H1 (cell line): Measurements from ENCODE around the gene PAQR4. TPM values are rescaled to one million over a fixed set of nuclear protein-coding genes. Genes with fewer than 3 reads are reported as not detected.

ENCODE experiments used
- CTCF ChIA-PET: fragments of 300-600 bp; sonication (Branson Sonifier 250); formaldehyde crosslinking; loops from one replicate; lab custom pipeline; 2021; ENCODE audit not compliant: partially characterized antibody; lab: Charles Lee
- POLR2A ChIA-PET: fragments of 300-600 bp; sonication (Branson Sonifier 250); formaldehyde crosslinking; loops from one replicate; lab custom pipeline; 2021; ENCODE audit warnings: inconsistent platforms; ENCODE audit not compliant: partially characterized antibody; lab: Charles Lee
- DNase-seq, 2 experiments: peaks; one replicate each; pipeline versions ENCODE4 v3.0.0 to v3.0.0-alpha.2; 2010 to 2022; ENCODE audit warnings: low spot score in 2 of 2, low read depth in 1 of 2, mixed read lengths in 1 of 2
- FAIRE-seq: peaks from 2 replicates; lab custom pipeline; 2011; peaks lifted over from hg19 to GRCh38; lab: Jason Lieb, UNC
- H2AFZ ChIP-seq: 2 replicates; pipeline ENCODE4 v1.8.1; 2012; ENCODE audit warnings: low read length, inconsistent platforms
- H2AK5ac ChIP-seq: 2 replicates; pipeline ENCODE4 v1.6.1; 2013; ENCODE audit warnings: low read depth, low read length
- H2BK120ac ChIP-seq: replicated peaks from 2 replicates; pipeline ENCODE3; 2013; ENCODE audit warnings: low read depth, low read length, inconsistent platforms
- H2BK12ac ChIP-seq: 2 replicates; pipeline ENCODE4 v1.6.1; 2013; ENCODE audit warnings: low read depth, low read length
- H2BK15ac ChIP-seq: 2 replicates; pipeline ENCODE4 v1.6.1; 2013; ENCODE audit warnings: low read length
- H2BK20ac ChIP-seq: 2 replicates; pipeline ENCODE4 v1.6.1; 2013; ENCODE audit warnings: low read length
- H2BK5ac ChIP-seq: 2 replicates; pipeline ENCODE4 v1.6.1; 2013; ENCODE audit warnings: low read depth, low read length
- H3K14ac ChIP-seq: 2 replicates; pipeline ENCODE4 v1.6.1; 2013; ENCODE audit warnings: inconsistent platforms; ENCODE audit not compliant: insufficient read length
- H3K18ac ChIP-seq: 2 replicates; pipeline ENCODE4 v1.6.1; 2013; ENCODE audit warnings: low read length; ENCODE audit errors: extremely low read depth
- H3K23ac ChIP-seq: 2 replicates; pipeline ENCODE4 v1.6.1; 2013; ENCODE audit warnings: inconsistent platforms; ENCODE audit not compliant: insufficient read length
- H3K23me2 ChIP-seq: 2 replicates; pipeline ENCODE4 v1.6.1; 2013; ENCODE audit warnings: low read depth, low read length
- H3K27ac ChIP-seq: 2 replicates; pipeline ENCODE4 v1.6.1; 2011; ENCODE audit warnings: low read depth, low read length, inconsistent platforms
- H3K27me3 ChIP-seq, 4 experiments: replicated peaks in 1 of 4; 1 replicate in 1 of 4; 2 replicates in 3 of 4; pipeline versions ENCODE4 v1.6.1 to v1.8.1; 2011 to 2013; ENCODE audit warnings: low read length in 3 of 4, mild to moderate bottlenecking in 3 of 4, inconsistent platforms in 2 of 4, mixed read lengths in 2 of 4, moderate library complexity in 1 of 4; ENCODE audit not compliant: control insufficient read depth in 3 of 4, insufficient read depth in 3 of 4; ENCODE audit errors: extremely low read depth in 1 of 4
- H3K36me3 ChIP-seq, 4 experiments: 2 replicates each; pipeline versions ENCODE4 v1.6.1 to v1.8.1; 2011 to 2013; ENCODE audit warnings: mild to moderate bottlenecking in 4 of 4, low read length in 3 of 4, moderate library complexity in 2 of 4, control low read depth in 1 of 4, inconsistent platforms in 1 of 4; ENCODE audit not compliant: insufficient read depth in 4 of 4, control insufficient read depth in 2 of 4
- H3K4ac ChIP-seq: replicated peaks from 2 replicates; pipeline ENCODE3; 2013; ENCODE audit warnings: low read length, low read depth, mixed read lengths, inconsistent platforms; ENCODE audit not compliant: insufficient read length
- H3K4me1 ChIP-seq, 4 experiments: replicated peaks in 1 of 4; 1 replicate in 1 of 4; 2 replicates in 3 of 4; pipeline versions ENCODE4 v1.6.1 to v1.8.1; 2011 to 2013; ENCODE audit warnings: low read length in 3 of 4, inconsistent platforms in 2 of 4, mixed read lengths in 1 of 4; ENCODE audit not compliant: insufficient read depth in 4 of 4, control insufficient read depth in 3 of 4
- H3K4me2 ChIP-seq, 2 experiments: 2 replicates each; pipeline versions ENCODE4 v1.6.1 to v1.8.1; 2011 to 2013; ENCODE audit warnings: low read depth in 2 of 2, low read length in 2 of 2, control low read depth in 1 of 2, inconsistent platforms in 1 of 2, mild to moderate bottlenecking in 1 of 2; ENCODE audit not compliant: insufficient read depth in 1 of 2
- H3K4me3 ChIP-seq, 4 experiments: fragments of 200-600, 300-600 bp in 1 of 4; sonication (generic), shearing (Covaris generic), sonication (Bioruptor Twin) in 1 of 4; 2 replicates each; pipeline versions ENCODE4 v1.5.1 to v1.8.1; 2011 to 2016; ENCODE audit warnings: low read length in 4 of 4, low read depth in 3 of 4, control low read depth in 2 of 4, inconsistent platforms in 2 of 4, mild to moderate bottlenecking in 2 of 4, mixed read lengths in 1 of 4, moderate library complexity in 1 of 4; ENCODE audit not compliant: insufficient read depth in 2 of 4; ENCODE audit errors: extremely low read depth in 1 of 4
- H3K56ac ChIP-seq: replicated peaks from 2 replicates; pipeline ENCODE3; 2013; ENCODE audit warnings: low read depth, mild to moderate bottlenecking, mixed read lengths, low read length, inconsistent platforms; ENCODE audit not compliant: insufficient read length
- H3K79me1 ChIP-seq: 2 replicates; pipeline ENCODE4 v1.6.1; 2013; ENCODE audit warnings: low read depth, low read length, control low read depth
- H3K79me2 ChIP-seq, 2 experiments: 2 replicates each; pipeline versions ENCODE4 v1.6.1 to v1.8.1; 2012 to 2013; ENCODE audit warnings: low read length in 2 of 2, mild to moderate bottlenecking in 2 of 2, inconsistent platforms in 1 of 2; ENCODE audit not compliant: insufficient read depth in 2 of 2, control insufficient read depth in 1 of 2
- H3K9ac ChIP-seq, 4 experiments: replicated peaks in 1 of 4; 1 replicate in 1 of 4; 2 replicates in 3 of 4; pipeline versions ENCODE4 v1.6.1 to v1.8.1; 2011 to 2013; ENCODE audit warnings: low read depth in 3 of 4, low read length in 3 of 4, control low read depth in 2 of 4, mild to moderate bottlenecking in 2 of 4, moderate library complexity in 2 of 4, inconsistent platforms in 1 of 4; ENCODE audit errors: extremely low read depth in 1 of 4
- H3K9me3 ChIP-seq, 2 experiments: 2 replicates each; pipeline versions ENCODE4 v1.6.1 to v1.8.1; 2012 to 2013; ENCODE audit warnings: mild to moderate bottlenecking in 2 of 2, moderate library complexity in 2 of 2, control low read depth in 1 of 2, inconsistent platforms in 1 of 2, low read depth in 1 of 2, low read length in 1 of 2, mixed read lengths in 1 of 2; ENCODE audit not compliant: insufficient read depth in 2 of 2
- H4K20me1 ChIP-seq, 2 experiments: replicated peaks in 1 of 2; 2 replicates each; pipeline versions ENCODE3 to v1.8.1; 2011 to 2013; ENCODE audit warnings: inconsistent platforms in 2 of 2, low read length in 2 of 2, mild to moderate bottlenecking in 1 of 2; ENCODE audit not compliant: insufficient read depth in 2 of 2, control insufficient read depth in 1 of 2
- H4K5ac ChIP-seq: 2 replicates; pipeline ENCODE4 v1.6.1; 2013; ENCODE audit warnings: low read length, low read depth, mixed read lengths, inconsistent platforms; ENCODE audit not compliant: insufficient read length
- H4K8ac ChIP-seq: 2 replicates; pipeline ENCODE4 v1.8.0; 2013; ENCODE audit warnings: mild to moderate bottlenecking, moderate library complexity, low read length, inconsistent platforms; ENCODE audit not compliant: insufficient read depth; ENCODE audit errors: extremely low read depth
- H4K91ac ChIP-seq: replicated peaks from 2 replicates; pipeline ENCODE3; 2013; ENCODE audit warnings: low read length, mixed read lengths, inconsistent platforms; ENCODE audit not compliant: insufficient read length
- BACH1 ChIP-seq: IDR thresholded peaks from 2 replicates; pipeline ENCODE4 v1.6.1; 2012; ENCODE audit warnings: low read length, improper control_type of control experiment
- EP300 ChIP-seq, 2 experiments: IDR thresholded peaks; 1 replicate in 1 of 2; 2 replicates in 1 of 2; pipeline ENCODE4 v1.6.1; 2011 to 2012; ENCODE audit warnings: low read depth in 2 of 2, low read length in 2 of 2, mild to moderate bottlenecking in 2 of 2, borderline replicate concordance in 1 of 2, inconsistent platforms in 1 of 2, moderate library complexity in 1 of 2
- KDM1A ChIP-seq: fragments of 200-600, 300-600 bp; sonication (generic); IDR thresholded peaks from 2 replicates; pipeline ENCODE4 v1.7.1; 2016; ENCODE audit warnings: mild to moderate bottlenecking, low read length, borderline replicate concordance
- KDM5A ChIP-seq: fragments of 200-600 bp; IDR thresholded peaks from 2 replicates; pipeline ENCODE4 v1.7.1; 2012; ENCODE audit warnings: mild to moderate bottlenecking, low read length, inconsistent platforms, mixed read lengths
- MAFK ChIP-seq: IDR thresholded peaks from 2 replicates; pipeline ENCODE4 v1.6.1; 2012; ENCODE audit warnings: low read depth, mild to moderate bottlenecking, improper control_type of control experiment, low read length
- RBBP5 ChIP-seq: IDR thresholded peaks from 2 replicates; pipeline ENCODE4 v1.7.1; 2012; ENCODE audit warnings: low read depth, mild to moderate bottlenecking, inconsistent platforms, low read length, moderate library complexity, borderline replicate concordance
- RNF2 ChIP-seq: fragments of 200-900, 300-1000 bp; sonication (generic); IDR thresholded peaks from 2 replicates; pipeline ENCODE4 v1.7.1; 2016; ENCODE audit warnings: borderline replicate concordance, low read depth, mild to moderate bottlenecking, antibody characterized with exemption, low read length; ENCODE audit not compliant: poor library complexity, severe bottlenecking; ENCODE audit errors: missing control alignments
- RXRA ChIP-seq: IDR thresholded peaks from 2 replicates; pipeline ENCODE4 v1.6.1; 2011; ENCODE audit warnings: low read depth, mild to moderate bottlenecking, low read length, moderate library complexity; ENCODE audit not compliant: insufficient read depth
- SIX5 ChIP-seq: IDR thresholded peaks from 2 replicates; pipeline ENCODE4 v1.6.1; 2011; ENCODE audit warnings: mild to moderate bottlenecking, low read depth, low read length
- TAF1 ChIP-seq: IDR thresholded peaks from 2 replicates; pipeline ENCODE4 v1.6.1; 2011; ENCODE audit warnings: mild to moderate bottlenecking, low read depth, low read length
- WGBS, 2 experiments: shearing (Covaris generic) in 1 of 2; methylation state at CpG; one replicate each; pipeline versions ENCODE4 v1.1.6 to v1.1.7; 2013 to 2015; ENCODE audit warnings: low lambda C conversion rate in 2 of 2, mixed read lengths in 2 of 2, inconsistent platforms in 1 of 2, low coverage in 1 of 2, missing lambda C conversion rate in 1 of 2; ENCODE audit not compliant: insufficient replicate concordance in 2 of 2, insufficient coverage in 1 of 2, insufficient read length in 1 of 2; ENCODE audit errors: extremely low coverage in 1 of 2, missing lambda C conversion rate in 1 of 2; 5-methylcytosine and 5-hydroxymethylcytosine counted together
- polyA plus RNA-seq, 7 experiments: library from polyadenylated mRNA; depleted of rRNA in 3 of 7; stranded (reverse) in 5 of 7; unstranded in 2 of 7; fragments of >200 nt in 5 of 7; fragments of 200-250 nt in 2 of 7; gene quantifications; 1 replicate in 5 of 7; 2 replicates in 1 of 7; 4 replicates in 1 of 7; pipeline versions ENCODE4 v1.2.1 to v1.2.3, GENCODE V29; 2011 to 2013; ENCODE audit warnings: missing spikeins in 2 of 7, mixed read lengths in 2 of 7
- total RNA-seq: library from RNA; stranded (reverse); fragmentation: NEBNext Ultra II Directional; extraction: Animal tissue kit (Norgen Biotek cat#: 25700); gene quantifications from 2 replicates; pipeline ENCODE4 v1.2.1, GENCODE V29; 2021
- TF ChIP-seq, protein P1 (sequence below): IDR thresholded peaks from 2 replicates; pipeline ENCODE4 v1.6.1; 2011; ENCODE audit warnings: low read length, improper control_type of control experiment
- TF ChIP-seq, protein P2 (sequence below): IDR thresholded peaks from 2 replicates; pipeline ENCODE4 v1.6.1; 2012; ENCODE audit warnings: inconsistent platforms

PAQR4 gene
- total and polyA plus RNA-seq, 2 of the 8 experiments (the other 6 are each of a cell fraction or from before 2014, with no cell fraction given) = 28.2 to 34.6 TPM

DNA sequence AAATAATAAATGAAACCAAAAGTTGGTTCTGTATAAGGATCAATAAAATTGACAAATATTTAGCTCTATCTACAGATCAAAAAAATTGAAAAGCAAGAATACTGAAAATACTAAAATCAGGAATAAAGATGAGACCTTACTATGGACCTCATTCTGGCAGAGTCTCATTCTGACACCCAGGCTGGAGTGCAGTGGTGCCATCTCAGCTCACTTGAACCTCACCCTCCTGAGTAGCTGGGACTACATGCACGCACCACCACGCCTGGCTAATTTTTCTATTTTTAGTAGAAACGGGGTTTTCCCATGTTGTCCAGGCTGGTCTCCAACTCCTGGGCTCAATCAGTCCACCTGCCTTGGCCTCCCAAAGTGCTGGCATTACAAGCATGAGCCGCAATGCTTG is 27.1 kb upstream of the PAQR4 start:
- no peak overlapping the region for H2BK15ac ChIP-seq
- H2BK120ac ChIP-seq = no peak overlapping the region
- no peaks in the 10 kb centered on the region for H3K79me2 ChIP-seq
- H2BK5ac ChIP-seq = no peak overlapping the region
- no peak overlapping the region for H3K14ac ChIP-seq
- 88% methylated on average over 4 of the region's 4 CpGs; no CpG with 5 or more reads in 1 of the 2 experiments for WGBS, 2 experiments
- H4K20me1 ChIP-seq = no peaks in the 10 kb centered on the region
- no peak overlapping the region for H3K9ac ChIP-seq
- H3K4ac ChIP-seq = no peak overlapping the region
- no peaks in the 10 kb centered on the region; a peak in 1 of 7 replicates for H3K4me1 ChIP-seq
- H3K79me1 ChIP-seq = no peaks in the 10 kb centered on the region
- H3K9me3 ChIP-seq = no peaks in the 10 kb centered on the region
- no peak overlapping the region for H2AK5ac ChIP-seq
- no peak overlapping the region for H3K4me2 ChIP-seq
- ChIA-PET CTCF (interaction anchor here (0.8 to 6.0 kb wide), 5 partner anchors 14 to 88 kb away, joined by 3 to 28 read pairs (median 4); no protein-coding TSS in a partner anchor), POLR2A (no interaction called here)
- H4K8ac ChIP-seq = no peak overlapping the region
- no peak overlapping the region for H3K23ac ChIP-seq
- no peak overlapping the region for H4K5ac ChIP-seq
- H2AFZ ChIP-seq = no peak overlapping the region
- H3K4me3 ChIP-seq = no peak overlapping the region
- no peak overlapping the region for H3K56ac ChIP-seq
- H3K36me3 ChIP-seq = peaks cover 0 to 11% (median 5%) of the 10 kb centered on the region in 4 experiments; a peak in 4 of 8 replicates
- DNase-seq (no peak), FAIRE-seq (no peak)
- no peak overlapping the region for H2BK20ac ChIP-seq
- no peak overlapping the region for H4K91ac ChIP-seq
- H3K27ac ChIP-seq = no peak overlapping the region
- no peaks in the 10 kb centered on the region for H3K27me3 ChIP-seq
- no peak overlapping the region for H3K18ac ChIP-seq
- no peak overlapping the region for H2BK12ac ChIP-seq
- no peaks in the 10 kb centered on the region for H3K23me2 ChIP-seq
- TF ChIP-seq BACH1 (no peak), RNF2 (no peak), RBBP5 (no peak), TAF1 (no peak), EP300 (IDR thresholded peaks at IDR 0.05; ENCODE audit: borderline replicate concordance in 1 of 2, low read depth in 2 of 2, low read length in 2 of 2) (no peak), KDM1A (no peak), RXRA (no peak), SIX5 (no peak), KDM5A (no peak), MAFK (no peak)
- TF ChIP-seq, protein P1, sequence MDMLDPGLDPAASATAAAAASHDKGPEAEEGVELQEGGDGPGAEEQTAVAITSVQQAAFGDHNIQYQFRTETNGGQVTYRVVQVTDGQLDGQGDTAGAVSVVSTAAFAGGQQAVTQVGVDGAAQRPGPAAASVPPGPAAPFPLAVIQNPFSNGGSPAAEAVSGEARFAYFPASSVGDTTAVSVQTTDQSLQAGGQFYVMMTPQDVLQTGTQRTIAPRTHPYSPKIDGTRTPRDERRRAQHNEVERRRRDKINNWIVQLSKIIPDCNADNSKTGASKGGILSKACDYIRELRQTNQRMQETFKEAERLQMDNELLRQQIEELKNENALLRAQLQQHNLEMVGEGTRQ = no peak
- TF ChIP-seq, protein P2, sequence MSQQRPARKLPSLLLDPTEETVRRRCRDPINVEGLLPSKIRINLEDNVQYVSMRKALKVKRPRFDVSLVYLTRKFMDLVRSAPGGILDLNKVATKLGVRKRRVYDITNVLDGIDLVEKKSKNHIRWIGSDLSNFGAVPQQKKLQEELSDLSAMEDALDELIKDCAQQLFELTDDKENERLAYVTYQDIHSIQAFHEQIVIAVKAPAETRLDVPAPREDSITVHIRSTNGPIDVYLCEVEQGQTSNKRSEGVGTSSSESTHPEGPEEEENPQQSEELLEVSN = no peak
